GM12872 (cell line): ENCODE measurements around the gene ST6GALNAC2.

Experiments
- TF ChIP-seq, protein P1 (sequence below): IDR thresholded peaks from 3 replicates; pipeline ENCODE4 v1.5.1; 2011; ENCODE audit warnings: low read depth, mild to moderate bottlenecking, low read length, moderate library complexity; ENCODE audit not compliant: insufficient read depth

Gene ST6GALNAC2

DNA sequence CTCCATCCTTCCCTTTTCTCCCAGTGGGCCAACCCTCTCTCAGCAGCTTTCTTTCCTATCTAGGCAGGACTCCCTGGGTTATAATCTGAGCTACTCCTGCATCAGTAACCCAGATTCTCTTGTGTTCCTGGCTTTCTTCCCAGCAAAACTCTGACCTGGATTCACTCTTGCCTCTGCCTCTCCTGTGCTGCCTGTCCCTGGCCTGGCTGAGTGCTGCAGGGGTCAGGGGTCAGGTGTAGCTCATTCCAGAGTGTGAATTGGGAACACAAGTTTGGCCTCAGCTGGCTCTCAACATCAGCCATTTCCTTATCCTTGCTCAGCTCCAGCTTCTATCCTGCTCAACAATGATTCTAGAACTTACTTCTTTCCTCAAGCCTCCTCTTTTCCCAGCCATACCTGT lies 2.5 kb upstream of the ST6GALNAC2 start:
- TF ChIP-seq, protein P1, sequence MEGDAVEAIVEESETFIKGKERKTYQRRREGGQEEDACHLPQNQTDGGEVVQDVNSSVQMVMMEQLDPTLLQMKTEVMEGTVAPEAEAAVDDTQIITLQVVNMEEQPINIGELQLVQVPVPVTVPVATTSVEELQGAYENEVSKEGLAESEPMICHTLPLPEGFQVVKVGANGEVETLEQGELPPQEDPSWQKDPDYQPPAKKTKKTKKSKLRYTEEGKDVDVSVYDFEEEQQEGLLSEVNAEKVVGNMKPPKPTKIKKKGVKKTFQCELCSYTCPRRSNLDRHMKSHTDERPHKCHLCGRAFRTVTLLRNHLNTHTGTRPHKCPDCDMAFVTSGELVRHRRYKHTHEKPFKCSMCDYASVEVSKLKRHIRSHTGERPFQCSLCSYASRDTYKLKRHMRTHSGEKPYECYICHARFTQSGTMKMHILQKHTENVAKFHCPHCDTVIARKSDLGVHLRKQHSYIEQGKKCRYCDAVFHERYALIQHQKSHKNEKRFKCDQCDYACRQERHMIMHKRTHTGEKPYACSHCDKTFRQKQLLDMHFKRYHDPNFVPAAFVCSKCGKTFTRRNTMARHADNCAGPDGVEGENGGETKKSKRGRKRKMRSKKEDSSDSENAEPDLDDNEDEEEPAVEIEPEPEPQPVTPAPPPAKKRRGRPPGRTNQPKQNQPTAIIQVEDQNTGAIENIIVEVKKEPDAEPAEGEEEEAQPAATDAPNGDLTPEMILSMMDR, result no peak

DNA sequence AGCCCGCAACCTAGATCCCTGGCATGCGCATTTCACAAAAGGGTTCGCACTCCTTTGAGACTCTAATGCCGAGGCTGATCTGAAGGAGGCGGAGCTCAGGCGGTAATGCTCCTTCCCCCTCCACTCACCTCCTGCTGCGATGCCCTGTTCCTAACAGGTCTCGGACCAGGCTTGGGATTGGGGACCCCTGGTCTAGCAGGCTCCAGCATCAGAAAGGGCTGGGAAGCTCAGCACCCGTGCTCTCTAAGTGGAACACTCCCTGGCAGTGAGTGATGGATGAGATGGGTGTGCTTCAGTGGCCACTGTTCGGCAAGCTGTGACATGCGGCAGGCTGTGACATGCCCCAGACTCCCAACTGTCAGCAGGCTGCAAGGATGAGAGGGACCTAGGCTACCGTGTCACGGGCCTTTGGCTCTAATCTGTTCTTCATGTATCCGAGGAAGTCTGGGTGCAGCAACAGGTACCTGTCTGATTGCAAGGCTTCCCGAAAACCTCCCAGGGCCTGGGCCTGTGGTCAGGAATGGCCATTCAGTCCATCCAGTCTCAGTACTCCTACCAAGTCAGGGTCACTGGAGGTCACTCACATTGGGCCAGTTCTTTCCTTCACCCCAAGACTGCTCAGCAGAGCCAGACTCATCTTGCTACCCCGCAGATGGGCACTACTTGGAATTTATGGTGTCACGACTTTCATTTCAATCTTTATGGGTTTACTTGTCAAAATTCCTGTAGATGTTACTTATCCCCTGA lies 1.3 kb upstream of the ST6GALNAC2 start:
- TF ChIP-seq, protein P1, result no peak

DNA sequence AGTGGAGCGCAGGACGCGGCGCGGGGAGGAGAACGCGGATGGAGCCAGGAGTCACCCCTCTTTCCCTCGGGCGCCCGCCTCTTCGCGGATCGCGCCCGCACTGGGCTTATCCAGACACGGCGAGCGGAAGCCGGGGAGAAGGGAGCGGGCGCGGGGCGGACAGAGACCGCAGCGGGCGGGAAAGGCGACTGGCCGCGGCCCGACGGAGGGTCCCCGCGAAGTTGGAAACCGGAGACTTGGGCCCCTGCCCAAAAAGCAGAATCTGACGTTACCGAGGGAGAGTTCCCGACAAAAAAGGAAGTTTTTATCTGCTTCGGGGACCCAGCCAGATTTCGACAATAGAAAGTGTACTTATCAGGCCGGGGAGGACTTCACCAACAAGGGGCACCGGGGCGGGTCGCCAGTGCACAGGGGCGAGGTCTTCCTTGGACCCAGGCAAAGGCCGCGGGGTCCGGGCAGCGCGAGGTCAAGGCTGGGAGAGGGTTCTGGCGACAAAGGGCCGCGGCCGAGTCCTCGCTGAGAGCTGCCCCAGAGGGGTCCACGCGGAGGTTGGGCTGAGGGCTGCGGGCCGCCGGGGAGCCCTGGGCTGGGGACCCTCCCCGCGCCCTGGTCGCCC lies 519 bp downstream of the ST6GALNAC2 start:
- TF ChIP-seq, protein P1, result no peak

DNA sequence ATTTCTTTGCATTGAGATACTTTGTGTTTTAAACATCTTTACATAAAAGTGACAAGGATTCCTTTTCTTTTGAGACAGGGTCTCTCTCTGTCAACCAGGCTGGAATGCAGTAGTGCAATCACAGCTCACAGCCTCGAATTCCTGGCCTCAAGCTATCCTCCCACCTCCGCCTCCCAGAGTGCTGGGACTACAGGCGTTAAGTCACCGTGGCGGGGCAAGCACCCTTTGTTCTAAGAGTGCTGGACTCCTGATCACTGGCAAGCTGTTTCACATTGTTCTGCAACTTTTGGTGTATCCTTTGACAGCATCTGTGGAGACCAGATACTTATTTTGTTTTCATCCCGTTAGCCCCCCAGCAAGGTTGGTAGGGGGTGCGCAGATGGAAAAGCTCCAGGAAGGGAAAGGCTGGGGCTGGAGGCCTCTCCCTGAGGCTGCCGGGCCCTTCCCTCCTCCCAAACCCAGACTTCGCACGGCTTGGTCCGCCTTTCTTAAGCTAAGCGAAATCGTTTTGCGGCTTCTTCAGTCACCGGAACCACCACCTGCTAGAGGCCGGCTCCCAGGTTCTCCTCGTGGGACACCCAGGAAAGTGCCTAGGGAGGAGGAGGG lies 1.1 kb downstream of the ST6GALNAC2 start:
- TF ChIP-seq, protein P1, result no peak

DNA sequence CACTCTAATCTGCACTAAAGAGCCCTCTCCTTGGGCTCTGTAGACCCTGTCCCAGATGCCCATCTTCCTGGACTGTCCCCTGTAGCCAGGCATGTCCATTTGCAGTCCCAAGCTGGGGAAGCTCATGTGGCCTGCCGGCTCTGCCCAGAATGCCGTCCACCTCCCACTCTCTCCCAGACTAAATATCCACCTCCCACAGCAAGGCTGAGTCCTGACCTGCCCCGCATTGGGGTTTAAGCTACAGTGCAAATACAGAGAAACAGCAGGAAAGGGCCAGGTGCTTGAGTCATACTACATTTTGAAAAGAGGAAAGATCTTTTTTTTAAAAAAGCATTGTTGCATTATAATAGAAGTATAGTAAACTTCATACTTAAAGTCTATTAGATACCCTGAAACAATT lies 3.0 kb downstream of the ST6GALNAC2 start:
- TF ChIP-seq, protein P1, result no peak

DNA sequence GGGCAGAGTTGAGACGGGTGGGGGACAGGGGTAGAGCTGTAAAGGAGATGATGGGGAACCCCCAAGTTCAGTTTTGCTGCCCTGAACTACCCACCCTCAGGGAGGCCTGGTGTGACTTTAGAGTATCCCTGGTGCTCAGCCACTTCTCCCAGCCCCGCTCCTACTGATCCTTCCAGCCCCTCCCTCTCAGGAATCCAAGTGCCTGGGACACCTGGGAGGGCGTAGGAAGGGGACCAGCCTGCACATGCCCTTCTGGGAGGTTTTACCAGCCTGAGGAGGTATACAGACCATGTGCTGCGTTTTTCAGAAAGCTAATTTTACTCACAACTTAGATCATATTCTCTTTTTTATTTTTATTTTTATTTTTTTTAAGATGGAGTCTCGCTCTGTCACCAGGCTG lies 4.1 kb downstream of the ST6GALNAC2 start:
- TF ChIP-seq, protein P1, result no peak

DNA sequence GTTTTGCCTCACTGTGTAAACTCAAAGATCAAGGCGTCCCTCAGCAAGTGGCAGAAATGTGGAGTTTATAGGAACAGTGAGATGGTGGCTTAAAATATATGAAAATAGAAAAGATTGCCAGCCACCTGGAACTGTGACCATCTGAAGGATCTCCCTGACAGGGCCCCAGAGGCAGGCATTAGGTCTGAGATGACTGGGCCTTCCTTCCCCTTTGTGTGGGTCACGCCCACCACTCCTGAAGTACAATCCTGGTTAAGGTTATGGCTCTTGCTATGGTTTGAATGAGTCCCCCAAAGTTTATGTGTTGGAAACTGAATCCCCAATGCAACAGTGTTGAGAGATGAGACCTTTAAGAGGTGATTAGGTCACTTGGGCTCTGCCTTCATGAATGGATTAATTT lies 6.4 kb downstream of the ST6GALNAC2 start:
- TF ChIP-seq, protein P1, result no peak
